ENCODE results near the gene FNDC3B. TPM values are rescaled to one million over a fixed set of nuclear protein-coding genes. Genes with fewer than 3 reads are reported as not detected.

The FNDC3B gene
- total and polyA plus RNA-seq, 2 donors (not counting 3 experiments of a cell fraction or from before 2014, with no cell fraction given): 91.6 to 295 TPM

DNA sequence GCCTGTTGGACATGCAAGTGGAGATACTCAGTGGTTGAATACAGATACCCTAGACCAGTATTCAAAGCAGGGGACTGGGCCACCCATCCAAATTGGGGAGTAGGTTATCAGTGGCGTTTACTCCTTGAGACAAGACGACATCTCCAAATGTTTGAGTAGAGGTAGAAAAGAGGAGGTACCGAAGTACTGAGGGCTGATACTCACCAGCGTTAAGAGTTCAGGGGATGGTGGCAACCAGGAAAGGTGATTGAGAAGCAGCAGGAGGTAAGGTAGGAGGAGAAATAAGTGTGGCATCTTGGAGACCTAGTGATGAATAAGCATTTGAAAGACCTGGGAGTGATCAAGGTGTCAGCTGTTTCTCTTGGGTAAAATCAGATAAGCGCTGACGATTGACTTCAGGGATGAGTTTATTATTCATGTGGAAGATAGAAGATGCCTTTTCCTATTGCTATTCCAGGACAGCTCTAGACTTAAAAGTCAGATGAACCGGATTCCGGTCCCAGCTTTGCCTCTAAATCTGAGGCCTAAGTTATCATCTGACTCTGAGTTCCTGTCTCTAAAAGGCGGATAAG is 312.6 kb downstream of the FNDC3B start:
- intact Hi-C loops (cut with micrococcal nuclease): no loop called here
- H3K36me3 ChIP-seq (ENCODE audit: control insufficient read depth in 2 of 2, extremely low read depth in 1 of 2, insufficient read depth in 2 of 2, low read length in 2 of 2): peaks cover 28 to 29% of the 10 kb centered on the region in 2 experiments
- dilution Hi-C loops (cut with MboI; ENCODE audit: extremely low pct_ligation_motif_present, low sequenced_read_pairs): no loop called here
- H3K27me3 ChIP-seq (ENCODE audit: control insufficient read depth in 2 of 2, insufficient read depth in 2 of 2, low read length in 2 of 2): no peaks in the 10 kb centered on the region
- H3K4me2 ChIP-seq (ENCODE audit: insufficient read depth, low read length): no peak overlapping the region
- peaks cover 2% of the 10 kb centered on the region for H3K79me2 ChIP-seq (ENCODE audit: control insufficient read depth, insufficient read depth, low read length)
- H3K27ac ChIP-seq (ENCODE audit: insufficient read depth, low read depth, low read length): no peak overlapping the region
- CTCF ChIA-PET: interaction anchor here (1.6 to 3.1 kb wide), 2 partner anchors 19 to 316 kb away, joined by 3 to 18 read pairs; no protein-coding TSS in a partner anchor
- no peaks in the 10 kb centered on the region for H3K9me1 ChIP-seq (replicated peaks; ENCODE audit: control insufficient read depth, extremely low read depth, insufficient read depth, low read length)
- no TSS peak for BruUV-seq (replicated peaks)
- TF ChIP-seq EZH2 (IDR thresholded peaks at IDR 0.05; ENCODE audit: borderline replicate concordance, low read depth, low read length, severe bottlenecking) (no peak), GATA2 (IDR thresholded peaks at IDR 0.05; ENCODE audit: insufficient read depth, insufficient read length, low read depth, low read length) (no peak), MYC (IDR thresholded peaks at IDR 0.05; ENCODE audit: low read depth, low read length) (no peak), FOS (IDR thresholded peaks at IDR 0.05; ENCODE audit: borderline replicate concordance, insufficient read depth, low read length) (no peak), POLR2A (IDR thresholded peaks at IDR 0.05; ENCODE audit: low read depth, low read length) (no peak), JUN (IDR thresholded peaks at IDR 0.05; ENCODE audit: borderline replicate concordance, insufficient read depth, insufficient read length, low read depth) (no peak), POLR2AphosphoS5 (IDR thresholded peaks at IDR 0.05; ENCODE audit: insufficient read depth, low read depth, low read length) (no peak)
- TF ChIP-seq, protein P1, sequence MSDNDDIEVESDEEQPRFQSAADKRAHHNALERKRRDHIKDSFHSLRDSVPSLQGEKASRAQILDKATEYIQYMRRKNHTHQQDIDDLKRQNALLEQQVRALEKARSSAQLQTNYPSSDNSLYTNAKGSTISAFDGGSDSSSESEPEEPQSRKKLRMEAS (IDR thresholded peaks at IDR 0.05; ENCODE audit: insufficient read depth, insufficient read length): no peak
- TF ChIP-seq, protein P2, sequence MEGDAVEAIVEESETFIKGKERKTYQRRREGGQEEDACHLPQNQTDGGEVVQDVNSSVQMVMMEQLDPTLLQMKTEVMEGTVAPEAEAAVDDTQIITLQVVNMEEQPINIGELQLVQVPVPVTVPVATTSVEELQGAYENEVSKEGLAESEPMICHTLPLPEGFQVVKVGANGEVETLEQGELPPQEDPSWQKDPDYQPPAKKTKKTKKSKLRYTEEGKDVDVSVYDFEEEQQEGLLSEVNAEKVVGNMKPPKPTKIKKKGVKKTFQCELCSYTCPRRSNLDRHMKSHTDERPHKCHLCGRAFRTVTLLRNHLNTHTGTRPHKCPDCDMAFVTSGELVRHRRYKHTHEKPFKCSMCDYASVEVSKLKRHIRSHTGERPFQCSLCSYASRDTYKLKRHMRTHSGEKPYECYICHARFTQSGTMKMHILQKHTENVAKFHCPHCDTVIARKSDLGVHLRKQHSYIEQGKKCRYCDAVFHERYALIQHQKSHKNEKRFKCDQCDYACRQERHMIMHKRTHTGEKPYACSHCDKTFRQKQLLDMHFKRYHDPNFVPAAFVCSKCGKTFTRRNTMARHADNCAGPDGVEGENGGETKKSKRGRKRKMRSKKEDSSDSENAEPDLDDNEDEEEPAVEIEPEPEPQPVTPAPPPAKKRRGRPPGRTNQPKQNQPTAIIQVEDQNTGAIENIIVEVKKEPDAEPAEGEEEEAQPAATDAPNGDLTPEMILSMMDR (IDR thresholded peaks at IDR 0.05; ENCODE audit: extremely low read depth in 1 of 2, insufficient read depth in 1 of 2, low read depth in 1 of 2, low read length in 2 of 2): no peak
- FAIRE-seq: no peak
- no peak for DNase-seq (ENCODE audit: low read depth, low spot score)
- H4K20me1 ChIP-seq (replicated peaks; ENCODE audit: control insufficient read depth, extremely low read depth, insufficient read depth, low read length): no peaks in the 10 kb centered on the region
- no peaks in the 10 kb centered on the region for H3K9me3 ChIP-seq (replicated peaks; ENCODE audit: control insufficient read depth, insufficient read depth, low read length)
- no peak overlapping the region for H3K4me3 ChIP-seq (replicated peaks in 1 of 3; ENCODE audit: insufficient read depth in 1 of 3, low read depth in 1 of 3, low read length in 3 of 3)
- POLR2A ChIA-PET: no interaction called here
- H3K4me1 ChIP-seq (ENCODE audit: control insufficient read depth, extremely low read depth, insufficient read depth, low read length): peaks cover 31% of the 10 kb centered on the region
- no peak overlapping the region for H2AFZ ChIP-seq (ENCODE audit: low read depth, low read length)
- H3K9ac ChIP-seq (replicated peaks; ENCODE audit: extremely low read depth, insufficient read depth, low read length): no peak overlapping the region
